Ovary (tissue), 9 donors: ENCODE measurements around the gene CERS6. TPM values are rescaled to one million over a fixed set of nuclear protein-coding genes. Genes with fewer than 3 reads are reported as not detected.

Experiments
- DNase-seq, 5 donors: peaks; one replicate each; pipeline ENCODE4 v3.0.0-alpha.2; 2019 to 2020
- H3K27ac ChIP-seq, 2 donors: fragments of 200-600 bp; one replicate each; pipeline versions ENCODE4 v1.5.1 to v1.8.0; 2019 to 2022
- H3K27me3 ChIP-seq: fragments of 200-600 bp; one replicate; pipeline ENCODE4 v1.8.0; 2022
- H3K36me3 ChIP-seq: fragments of 200-600 bp; sonication (generic); one replicate; pipeline ENCODE4 v1.5.1; 2019
- H3K4me1 ChIP-seq: one replicate; pipeline ENCODE4 v1.8.1; 2013; ENCODE audit warnings: mild to moderate bottlenecking, moderate library complexity; ENCODE audit not compliant: insufficient read depth
- H3K4me3 ChIP-seq: fragments of 200-600 bp; sonication (generic); one replicate; pipeline ENCODE4 v1.5.1; 2017
- H3K9me3 ChIP-seq, 2 donors: fragments of 200-600 bp in 1 of 2; sonication (generic) in 1 of 2; one replicate each; pipeline versions ENCODE4 v1.5.1 to v1.8.1; 2013 to 2019; ENCODE audit warnings: mild to moderate bottlenecking in 1 of 2, moderate library complexity in 1 of 2
- EP300 ChIP-seq: sonication (generic); formaldehyde crosslinking; IDR thresholded peaks from one replicate; pipeline ENCODE4 v1.6.1; 2017; ENCODE audit warnings: antibody characterized with exemption
- POLR2A ChIP-seq: fragments of 450-650 bp; IDR thresholded peaks from one replicate; pipeline ENCODE4 v1.6.1; 2017; ENCODE audit warnings: antibody characterized with exemption, mild to moderate bottlenecking, moderate library complexity
- WGBS, 3 donors: extraction: QIAGEN DNeasy Blood & Tissue Kit in 1 of 3; methylation state at CpG; one replicate each; pipeline versions ENCODE4 v1.1.5 to v1.1.7; 2013 to 2017; 5-methylcytosine and 5-hydroxymethylcytosine counted together
- intact Hi-C, 4 donors: fragments of 100-400 bp; cut with DNase I; formaldehyde crosslinking; loops; one replicate each; pipeline versions ENCODE4 v1.11.0 to v1.15.1; 2022 to 2023
- polyA plus RNA-seq, 2 donors: library from polyadenylated mRNA; stranded (reverse); fragments of 200-250 nt in 1 of 2; fragments of 350-450 nt in 1 of 2; fragmentation: Illumina TruSeq in 1 of 2; extraction: RNeasy Lipid Tissue Mini Kit (QIAGEN cat#74804) in 1 of 2; gene quantifications; one replicate each; pipeline ENCODE4 v1.2.3, GENCODE V29; 2013 to 2014
- total RNA-seq, 7 donors: library from RNA; depleted of rRNA in 2 of 7; stranded (reverse); fragments of >200 nt in 2 of 7; fragmentation: NEBNext Ultra II Directional in 3 of 7; extraction: Animal tissue kit (Norgen Biotek cat#: 25700) in 3 of 7; gene quantifications; one replicate each; pipeline versions ENCODE4 v1.1.0 to v1.2.4, GENCODE V29; 2016 to 2023
- TF ChIP-seq, protein P1 (sequence below), 3 donors: fragments of 450-650 bp in 2 of 3; fragments of 200-600 bp in 1 of 3; IDR thresholded peaks; one replicate each; pipeline versions ENCODE4 v1.5.1 to v1.8.0; 2016 to 2022; ENCODE audit warnings: antibody characterized with exemption in 3 of 3, mild to moderate bottlenecking in 1 of 3
- donor health status: DM: no; HTN: no; CAD: no; lungs with moderate emphysema.
- donor health status: DM: no; HTN: no; CAD: no.
- donor health status: Bipolar disorder and iron deficiency.
- donor health status: DM: yes; HTN: yes; CAD: no.
- donor health status: DM: no; HTN: no; CAD: no.
- donor health status: DM: yes; HTN: yes; CAD: no.

CERS6 gene
- total and polyA plus RNA-seq, 9 donors = 11.5 to 30.8 (median 24.9) TPM

DNA sequence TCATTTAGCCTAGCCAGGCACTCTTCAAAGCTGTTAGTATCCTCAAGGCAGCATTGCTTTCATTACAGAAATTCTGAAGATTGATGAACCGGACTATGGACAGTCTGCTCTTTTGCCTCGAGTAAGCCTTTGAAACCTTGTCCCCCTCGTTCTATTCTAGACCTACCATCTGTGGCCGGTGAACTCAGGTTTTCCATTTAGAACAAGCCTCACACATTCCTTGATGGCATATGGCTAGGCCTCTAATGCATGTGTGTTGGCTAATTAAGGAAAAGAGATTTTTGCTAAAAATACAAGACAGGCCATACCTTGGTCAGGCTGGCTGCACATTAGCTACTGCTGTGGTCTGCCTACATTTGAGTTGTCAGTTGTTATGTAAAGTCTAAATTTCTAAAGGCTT is 111.8 kb downstream of the CERS6 start:
- Histone ChIP-seq H3K9me3 (no peaks in the 10 kb centered on the region), H3K4me1 (peaks cover 17% of the 10 kb centered on the region), H3K4me3 (no peak overlapping the region), H3K36me3 (no peaks in the 10 kb centered on the region), H3K27me3 (no peaks in the 10 kb centered on the region), H3K27ac (no peak overlapping the region)
- no peak for DNase-seq
- intact Hi-C loops = no loop called here
- 93 to 95% (median 94%) methylated on average over 4 of the region's 4 CpGs for WGBS, 3 donors
- TF ChIP-seq EP300 = no peak
- TF ChIP-seq POLR2A = no peak
- TF ChIP-seq, protein P1, sequence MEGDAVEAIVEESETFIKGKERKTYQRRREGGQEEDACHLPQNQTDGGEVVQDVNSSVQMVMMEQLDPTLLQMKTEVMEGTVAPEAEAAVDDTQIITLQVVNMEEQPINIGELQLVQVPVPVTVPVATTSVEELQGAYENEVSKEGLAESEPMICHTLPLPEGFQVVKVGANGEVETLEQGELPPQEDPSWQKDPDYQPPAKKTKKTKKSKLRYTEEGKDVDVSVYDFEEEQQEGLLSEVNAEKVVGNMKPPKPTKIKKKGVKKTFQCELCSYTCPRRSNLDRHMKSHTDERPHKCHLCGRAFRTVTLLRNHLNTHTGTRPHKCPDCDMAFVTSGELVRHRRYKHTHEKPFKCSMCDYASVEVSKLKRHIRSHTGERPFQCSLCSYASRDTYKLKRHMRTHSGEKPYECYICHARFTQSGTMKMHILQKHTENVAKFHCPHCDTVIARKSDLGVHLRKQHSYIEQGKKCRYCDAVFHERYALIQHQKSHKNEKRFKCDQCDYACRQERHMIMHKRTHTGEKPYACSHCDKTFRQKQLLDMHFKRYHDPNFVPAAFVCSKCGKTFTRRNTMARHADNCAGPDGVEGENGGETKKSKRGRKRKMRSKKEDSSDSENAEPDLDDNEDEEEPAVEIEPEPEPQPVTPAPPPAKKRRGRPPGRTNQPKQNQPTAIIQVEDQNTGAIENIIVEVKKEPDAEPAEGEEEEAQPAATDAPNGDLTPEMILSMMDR (IDR thresholded peaks at IDR 0.05) = no peak

DNA sequence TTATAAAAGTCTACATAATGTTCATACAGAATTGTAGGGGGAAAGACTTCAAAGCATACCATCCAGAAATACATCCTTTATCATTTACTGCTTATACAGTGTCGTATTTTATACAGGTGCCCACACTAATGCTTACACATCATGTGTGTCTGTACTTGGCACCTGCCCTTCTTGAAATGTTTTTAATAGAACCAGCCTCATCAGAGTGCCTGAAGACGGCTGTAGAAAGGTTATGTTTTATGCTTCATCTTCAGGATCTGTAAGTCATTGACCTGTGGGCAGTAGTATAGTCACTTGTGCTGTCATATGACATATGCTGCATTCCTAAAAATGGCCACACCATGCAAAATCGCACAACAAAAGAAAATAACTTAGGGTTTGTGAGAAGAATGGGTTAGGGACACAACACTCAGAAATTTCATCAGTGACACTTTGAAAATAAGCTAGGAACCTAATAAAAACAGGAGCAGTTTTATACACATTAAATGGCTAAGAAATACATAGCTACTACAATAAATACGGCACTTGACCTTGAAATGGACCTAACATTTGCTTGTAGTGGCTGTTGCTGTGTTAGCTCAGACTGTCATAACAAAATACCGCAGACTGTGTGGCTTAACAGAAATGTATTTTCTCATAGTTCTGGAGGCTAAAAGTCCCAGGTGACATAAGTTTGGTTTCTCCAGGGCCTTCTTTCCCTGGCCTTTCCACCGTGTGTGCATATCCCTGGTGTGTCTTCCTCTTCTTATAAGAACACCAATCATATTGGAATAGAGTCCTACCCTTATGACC is 112.6 kb downstream of the CERS6 start:
- Histone ChIP-seq H3K4me3 (no peak overlapping the region), H3K27me3 (no peaks in the 10 kb centered on the region), H3K9me3 (no peaks in the 10 kb centered on the region), H3K36me3 (no peaks in the 10 kb centered on the region), H3K4me1 (peaks cover 17% of the 10 kb centered on the region), H3K27ac (peak overlapping the region in 1 of 2 donors; percentile 35)
- WGBS, 3 donors = 40 to 58% (median 41%) methylated on average over 6 of the region's 6 CpGs
- TF ChIP-seq POLR2A (no peak), EP300 (no peak)
- TF ChIP-seq, protein P1 (IDR thresholded peaks at IDR 0.05) = no peak
- intact Hi-C loops = no loop called here
- DNase-seq = no peak

DNA sequence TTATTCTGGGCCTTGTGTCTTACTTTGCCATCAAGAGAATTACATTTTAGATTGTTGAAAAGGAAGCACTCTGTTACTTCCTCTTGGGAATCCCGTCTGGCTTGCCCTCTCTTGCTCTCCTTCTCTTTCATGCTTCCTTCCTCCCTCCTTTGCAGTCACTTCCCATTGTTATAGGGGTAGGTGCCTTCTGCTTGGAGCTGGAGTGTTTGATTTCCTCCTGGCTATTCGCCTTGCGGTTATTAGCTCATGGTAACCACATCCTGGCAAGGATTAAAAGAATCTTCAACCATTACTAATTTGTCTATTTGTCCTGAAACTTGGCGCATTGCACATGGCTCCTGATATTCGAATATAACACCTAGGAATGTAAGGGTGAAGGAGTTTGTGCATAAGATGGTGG is 115.0 kb downstream of the CERS6 start:
- 86 to 92% (median 91%) methylated on average over 5 of the region's 5 CpGs for WGBS, 3 donors

DNA sequence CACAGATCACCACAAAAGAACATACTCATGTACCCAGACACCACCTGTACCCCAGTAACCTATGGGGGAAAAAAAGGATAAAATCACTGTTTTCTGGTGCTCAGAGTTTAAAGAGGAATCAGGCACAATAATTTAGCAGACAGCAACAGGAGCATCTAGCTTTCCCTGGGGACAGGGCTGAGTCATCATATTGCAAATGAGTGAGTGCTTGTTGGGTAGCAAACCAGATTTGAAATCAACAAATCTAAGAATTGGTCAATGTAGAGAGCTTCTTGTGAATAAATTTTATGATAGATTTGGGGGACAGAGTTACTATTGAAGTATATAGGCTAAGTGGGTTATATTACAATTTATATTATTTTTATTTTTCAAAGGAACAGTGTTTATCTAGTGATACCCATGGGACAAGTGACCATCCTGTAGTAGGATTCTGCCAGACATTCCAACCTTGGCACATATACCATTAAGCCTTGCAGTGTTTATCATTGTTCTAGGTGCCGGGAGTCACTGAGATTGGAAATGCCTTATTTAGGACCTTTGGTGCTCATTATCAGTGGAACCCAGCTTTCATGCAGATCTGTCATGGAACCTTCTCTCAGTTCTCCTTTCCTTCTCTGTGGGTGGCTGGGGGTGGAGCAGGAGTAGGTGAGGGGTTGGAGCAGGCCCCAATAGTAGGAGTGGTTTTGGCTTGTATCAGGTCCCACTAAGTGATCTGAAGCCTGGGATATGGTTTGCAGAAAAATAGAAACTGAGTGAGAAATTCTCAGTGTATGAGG is 117.2 kb downstream of the CERS6 start:
- H3K9me3 ChIP-seq = no peaks in the 10 kb centered on the region

More for the DNA sequence above, 115.0 kb downstream of the CERS6 start:
- DNase-seq = no peak
- H3K4me3 ChIP-seq = no peak overlapping the region
- peaks cover 20% of the 10 kb centered on the region for H3K4me1 ChIP-seq
- no peak overlapping the region for H3K27ac ChIP-seq
- no peaks in the 10 kb centered on the region for H3K9me3 ChIP-seq
- H3K36me3 ChIP-seq = no peaks in the 10 kb centered on the region
- intact Hi-C loops = no loop called here
- TF ChIP-seq POLR2A (no peak), EP300 (no peak)
- TF ChIP-seq, protein P1 (IDR thresholded peaks at IDR 0.05) = no peak
- H3K27me3 ChIP-seq = no peaks in the 10 kb centered on the region

More for the DNA sequence above, 117.2 kb downstream of the CERS6 start:
- Histone ChIP-seq H3K27me3 (no peaks in the 10 kb centered on the region), H3K4me3 (no peak overlapping the region), H3K4me1 (peaks cover 20% of the 10 kb centered on the region), H3K27ac (no peak overlapping the region), H3K36me3 (no peaks in the 10 kb centered on the region)
- WGBS, 3 donors = 91 to 97% (median 94%) methylated on average over 1 of the region's 1 CpG
- intact Hi-C loops = no loop called here
- TF ChIP-seq, protein P1 (IDR thresholded peaks at IDR 0.05) = no peak
- TF ChIP-seq POLR2A = no peak
- TF ChIP-seq EP300 = no peak
- DNase-seq = no peak
